Endothelial cell of umbilical vein (primary cell): Measurements from ENCODE around the gene KLF16. TPM values are rescaled to one million over a fixed set of nuclear protein-coding genes. Genes with fewer than 3 reads are reported as not detected.

Experiments used
- Bru-seq: library from RNA; stranded (reverse); fragments of 400-500 nt; gene quantifications from one replicate; lab custom pipeline; 2021; lab: Mats Ljungman, UMichigan
- BruChase-seq, 2 experiments: library from RNA; stranded (reverse); fragments of 400-500 nt; gene quantifications; one replicate each; lab custom pipeline; 2021; lab: Mats Ljungman, UMichigan
- BruUV-seq: library from RNA; stranded (reverse); fragments of 400-500 nt; replicated peaks from 2 replicates; lab custom pipeline; 2021; lab: Mats Ljungman, UMichigan
- CTCF ChIA-PET: fragments of 300-600, 350-600 bp; sonication (Branson Sonifier 250); formaldehyde crosslinking; loops from one replicate; lab custom pipeline; 2021; ENCODE audit warnings: antibody characterized with exemption, inconsistent platforms; lab: Charles Lee
- POLR2A ChIA-PET: fragments of 300-600, 350-600 bp; sonication (Branson Sonifier 250); formaldehyde crosslinking; loops from one replicate; lab custom pipeline; 2021; ENCODE audit warnings: antibody characterized with exemption, inconsistent platforms; lab: Charles Lee
- DNase-seq: peaks from one replicate; pipeline ENCODE4 v3.0.0-alpha.2; 2011; ENCODE audit warnings: low read depth, low spot score
- FAIRE-seq: peaks from 2 replicates; lab custom pipeline; 2011; peaks lifted over from hg19 to GRCh38; lab: Jason Lieb, UNC
- H2AFZ ChIP-seq: 2 replicates; pipeline ENCODE4 v1.6.0; 2012; ENCODE audit warnings: low read depth, low read length, control low read depth, inconsistent platforms
- H3K27ac ChIP-seq: 2 replicates; pipeline ENCODE4 v1.5.1; 2011; ENCODE audit warnings: low read depth, mild to moderate bottlenecking, control low read depth, low read length, moderate library complexity; ENCODE audit not compliant: insufficient read depth
- H3K27me3 ChIP-seq, 2 experiments: 2 replicates each; pipeline versions ENCODE4 v1.6.0 to v1.6.1; 2011; ENCODE audit warnings: low read length in 2 of 2, mixed read lengths in 1 of 2; ENCODE audit not compliant: control insufficient read depth in 2 of 2, insufficient read depth in 2 of 2
- H3K36me3 ChIP-seq, 2 experiments: 2 replicates in 1 of 2; 3 replicates in 1 of 2; pipeline ENCODE4 v1.5.1; 2011; ENCODE audit warnings: low read length in 2 of 2, mild to moderate bottlenecking in 1 of 2, moderate library complexity in 1 of 2; ENCODE audit not compliant: control insufficient read depth in 2 of 2, insufficient read depth in 2 of 2; ENCODE audit errors: extremely low read depth in 1 of 2
- H3K4me1 ChIP-seq: 3 replicates; pipeline ENCODE4 v1.5.1; 2011; ENCODE audit warnings: mild to moderate bottlenecking, low read length; ENCODE audit not compliant: control insufficient read depth, insufficient read depth; ENCODE audit errors: extremely low read depth
- H3K4me2 ChIP-seq: 2 replicates; pipeline ENCODE4 v1.6.1; 2011; ENCODE audit warnings: low read length, control low read depth, mixed read lengths; ENCODE audit not compliant: insufficient read depth
- H3K4me3 ChIP-seq, 3 experiments: fragments of 200-600 bp in 1 of 3; sonication (generic), shearing (Covaris generic) in 1 of 3; replicated peaks in 1 of 3; 2 replicates each; pipeline ENCODE4 v1.5.1; 2011 to 2016; ENCODE audit warnings: control low read depth in 3 of 3, low read length in 3 of 3, mild to moderate bottlenecking in 2 of 3, inconsistent platforms in 1 of 3, low read depth in 1 of 3, moderate library complexity in 1 of 3; ENCODE audit not compliant: insufficient read depth in 1 of 3
- H3K79me2 ChIP-seq: 2 replicates; pipeline ENCODE4 v1.6.0; 2012; ENCODE audit warnings: low read length, inconsistent platforms; ENCODE audit not compliant: control insufficient read depth, insufficient read depth
- H3K9ac ChIP-seq: replicated peaks from 2 replicates; pipeline ENCODE3; 2011; ENCODE audit warnings: low read length, control low read depth; ENCODE audit not compliant: insufficient read depth; ENCODE audit errors: extremely low read depth
- H3K9me1 ChIP-seq: replicated peaks from 3 replicates; pipeline ENCODE4 v1.6.0; 2011; ENCODE audit warnings: mild to moderate bottlenecking, low read length; ENCODE audit not compliant: control insufficient read depth, insufficient read depth; ENCODE audit errors: extremely low read depth
- H3K9me3 ChIP-seq: replicated peaks from 2 replicates; pipeline ENCODE4 v1.5.1; 2012; ENCODE audit warnings: low read length, inconsistent platforms; ENCODE audit not compliant: control insufficient read depth, insufficient read depth
- H4K20me1 ChIP-seq: replicated peaks from 2 replicates; pipeline ENCODE3; 2011; ENCODE audit warnings: mild to moderate bottlenecking, low read length; ENCODE audit not compliant: control insufficient read depth, insufficient read depth; ENCODE audit errors: extremely low read depth
- EZH2 ChIP-seq: IDR thresholded peaks from 2 replicates; pipeline ENCODE4 v1.6.1; 2012; ENCODE audit warnings: borderline replicate concordance, low read depth, mild to moderate bottlenecking, moderate library complexity, low read length, inconsistent platforms; ENCODE audit not compliant: severe bottlenecking
- POLR2A ChIP-seq: IDR thresholded peaks from 2 replicates; pipeline ENCODE4 v1.6.1; 2012; ENCODE audit warnings: low read depth, mild to moderate bottlenecking, control low read depth, low read length
- POLR2AphosphoS5 ChIP-seq: IDR thresholded peaks from 2 replicates; pipeline ENCODE4 v1.6.1; 2012; ENCODE audit warnings: low read depth, mild to moderate bottlenecking, control low read depth, low read length, moderate library complexity; ENCODE audit not compliant: insufficient read depth
- dilution Hi-C: fragments of 300-500 bp; cut with MboI; formaldehyde crosslinking; loops from one replicate; pipeline ENCODE4 v1.15.0; 2019; ENCODE audit warnings: low sequenced_read_pairs; ENCODE audit not compliant: extremely low pct_ligation_motif_present
- intact Hi-C: fragments of 100-400 bp; cut with micrococcal nuclease; formaldehyde crosslinking; loops from one replicate; pipeline ENCODE4 v1.10.0; 2022
- long read RNA-seq: library from polyadenylated mRNA; stranded (forward); transcript quantifications from one replicate; pipeline ENCODE4 v2.0.0, GENCODE V29; 2021
- polyA minus RNA-seq, 3 experiments: library from RNA; depleted of rRNA, polyadenylated mRNA; stranded (reverse); fragments of >200 nt; gene quantifications; 1 replicate in 1 of 3; 2 replicates in 2 of 3; pipeline ENCODE4 v1.2.3, GENCODE V29; 2011
- polyA plus RNA-seq, 4 experiments: library from polyadenylated mRNA; depleted of rRNA in 3 of 4; stranded (reverse) in 3 of 4; unstranded in 1 of 4; fragments of >200 nt; gene quantifications; 2 replicates each; pipeline versions ENCODE4 v1.2.1 to v1.2.3, GENCODE V29; 2011 to 2012; ENCODE audit warnings: missing spikeins in 1 of 4
- total RNA-seq: library from RNA; stranded (reverse); gene quantifications from 2 replicates; pipeline ENCODE4 v1.2.3, GENCODE V29; 2021
- TF ChIP-seq, protein P1 (sequence below): IDR thresholded peaks from 2 replicates; pipeline ENCODE4 v1.6.1; 2011; ENCODE audit not compliant: insufficient read depth, insufficient read length
- TF ChIP-seq, protein P2 (sequence below), 2 donors: IDR thresholded peaks; 1 replicate in 1 of 2; 2 replicates in 1 of 2; pipeline ENCODE4 v1.5.1; 2011; ENCODE audit warnings: low read length in 2 of 2, mild to moderate bottlenecking in 2 of 2, moderate library complexity in 2 of 2, control low read depth in 1 of 2, inconsistent platforms in 1 of 2, low read depth in 1 of 2; ENCODE audit not compliant: insufficient read depth in 1 of 2; ENCODE audit errors: extremely low read depth in 1 of 2

Gene KLF16
- 36.6 and 38.0 TPM in 2 replicates for total RNA-seq
- 11.6 and 22.6 TPM in 2 replicates for polyA plus RNA-seq
- 6.0 and 10.4 TPM in 2 replicates for polyA plus RNA-seq (2011; cell fraction: cytosol; rRNA removed)
- 4.4 and 4.6 TPM in 2 replicates for polyA plus RNA-seq (2011; cell fraction: nucleus; rRNA removed)
- polyA plus RNA-seq (2012), result 12.1 and 19.5 TPM in 2 replicates
- polyA minus RNA-seq, result 3.1 and 3.2 TPM in 2 replicates
- polyA minus RNA-seq (2011; cell fraction: cytosol; rRNA and poly(A)+ RNA removed), result 19.7 TPM
- 2.0 and 3.2 TPM in 2 replicates for polyA minus RNA-seq (2011; cell fraction: nucleus; rRNA and poly(A)+ RNA removed)
- percentile 55 among the genes with signal in this experiment for Bru-seq, nascent RNA
- percentile 85 among the genes with signal in this experiment for BruChase-seq, experiment 1, labeled RNA remaining after a 6-hour chase
- BruChase-seq, experiment 2, labeled RNA remaining after a 2-hour chase, result percentile 79 among the genes with signal in this experiment
- long read RNA-seq, partial matches to known transcripts, result 0 of 8 reads
- long read RNA-seq, other reads (novel, unspliced or antisense), result 8 of 8 reads

DNA sequence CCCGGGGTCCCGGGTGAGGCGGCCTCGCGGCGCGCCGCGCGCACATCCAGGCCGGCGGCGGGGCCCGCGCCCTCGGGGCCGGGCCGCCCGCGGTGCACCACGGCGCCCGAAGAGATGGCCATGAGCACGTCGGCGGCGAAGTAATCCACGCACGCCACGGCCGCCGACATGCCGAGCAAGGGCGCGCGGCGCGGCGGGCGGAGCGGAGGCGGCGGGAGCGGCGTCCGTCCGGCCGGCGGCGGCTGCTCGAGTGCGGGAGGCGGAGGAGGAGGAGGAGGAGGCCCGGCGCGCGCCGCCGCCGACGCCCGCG is at the start of gene KLF16:
Gene KLF16, minus strand, starts transcription at position 252 of the 310 bp plus-strand sequence. Its CDS starts 82 bp downstream, at position 170.
- peaks cover 47% of the 10 kb centered on the region for H3K79me2 ChIP-seq
- intact Hi-C loops (loop anchor here (1.0 kb wide), 2 partner anchors 16 to 233 kb away; partner anchors contain the start of genes IZUMO4 and MOB3A), dilution Hi-C loops (no loop called here)
- H3K9ac ChIP-seq, result peak within 1 kb of the TSS; percentile 85
- peak within 1 kb of the TSS; percentile 58 for H2AFZ ChIP-seq
- DNase-seq, result no peak
- no peak for FAIRE-seq
- no TSS peak for BruUV-seq
- ChIA-PET CTCF (no interaction called here), POLR2A (no interaction called here)
- H3K4me2 ChIP-seq, result peak within 1 kb of the TSS; percentile 89
- peaks cover 22% of the 10 kb centered on the region for H3K4me1 ChIP-seq
- H3K36me3 ChIP-seq, result no peaks in the 10 kb centered on the region
- no peaks in the 10 kb centered on the region for H3K27me3 ChIP-seq
- TF ChIP-seq, protein P1, sequence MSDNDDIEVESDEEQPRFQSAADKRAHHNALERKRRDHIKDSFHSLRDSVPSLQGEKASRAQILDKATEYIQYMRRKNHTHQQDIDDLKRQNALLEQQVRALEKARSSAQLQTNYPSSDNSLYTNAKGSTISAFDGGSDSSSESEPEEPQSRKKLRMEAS, result no peak
- TF ChIP-seq EZH2 (no peak), POLR2A (peak; percentile 35), POLR2AphosphoS5 (no peak)
- TF ChIP-seq, protein P2, sequence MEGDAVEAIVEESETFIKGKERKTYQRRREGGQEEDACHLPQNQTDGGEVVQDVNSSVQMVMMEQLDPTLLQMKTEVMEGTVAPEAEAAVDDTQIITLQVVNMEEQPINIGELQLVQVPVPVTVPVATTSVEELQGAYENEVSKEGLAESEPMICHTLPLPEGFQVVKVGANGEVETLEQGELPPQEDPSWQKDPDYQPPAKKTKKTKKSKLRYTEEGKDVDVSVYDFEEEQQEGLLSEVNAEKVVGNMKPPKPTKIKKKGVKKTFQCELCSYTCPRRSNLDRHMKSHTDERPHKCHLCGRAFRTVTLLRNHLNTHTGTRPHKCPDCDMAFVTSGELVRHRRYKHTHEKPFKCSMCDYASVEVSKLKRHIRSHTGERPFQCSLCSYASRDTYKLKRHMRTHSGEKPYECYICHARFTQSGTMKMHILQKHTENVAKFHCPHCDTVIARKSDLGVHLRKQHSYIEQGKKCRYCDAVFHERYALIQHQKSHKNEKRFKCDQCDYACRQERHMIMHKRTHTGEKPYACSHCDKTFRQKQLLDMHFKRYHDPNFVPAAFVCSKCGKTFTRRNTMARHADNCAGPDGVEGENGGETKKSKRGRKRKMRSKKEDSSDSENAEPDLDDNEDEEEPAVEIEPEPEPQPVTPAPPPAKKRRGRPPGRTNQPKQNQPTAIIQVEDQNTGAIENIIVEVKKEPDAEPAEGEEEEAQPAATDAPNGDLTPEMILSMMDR (IDR thresholded peaks at IDR 0.05; ENCODE audit: extremely low read depth in 1 of 2, insufficient read depth in 1 of 2, low read depth in 1 of 2, low read length in 2 of 2), result no peak
- no peaks in the 10 kb centered on the region for H4K20me1 ChIP-seq
- H3K9me1 ChIP-seq, result no peaks in the 10 kb centered on the region
- no peaks in the 10 kb centered on the region for H3K9me3 ChIP-seq
- H3K27ac ChIP-seq, result peak within 1 kb of the TSS; percentile 65
- H3K4me3 ChIP-seq, result peak within 1 kb of the TSS; percentile 78 to 99 (median 85)
